ENCODE data around the gene ARHGEF3. TPM values are rescaled to one million over a fixed set of nuclear protein-coding genes. Genes with fewer than 3 reads are reported as not detected.

Gene ARHGEF3
- total RNA-seq, 6 experiments from 2014 or later = 1.0 to 2.9 (median 1.6) TPM

GRCh38 chr3:56775838-56776555 is 25.8 kb downstream of the ARHGEF3 start:
- Histone ChIP-seq H3K9me3 (no peaks in the 10 kb centered on the region), H3K4me3 (no peak overlapping the region), H3K27ac (no peak overlapping the region), H3K27me3 (peaks cover 0 to 2% of the 10 kb centered on the region in 2 donors), H3K36me3 (no peaks in the 10 kb centered on the region), H3K4me1 (no peaks in the 10 kb centered on the region)
- TF ChIP-seq CTCF (IDR thresholded peaks at IDR 0.05) = no peak
- TF ChIP-seq POLR2A (IDR thresholded peaks at IDR 0.05) = no peak
- no peak for DNase-seq
- intact Hi-C loops (cut with DNase I) = no loop called here
- peak; percentile 43 to 65 (median 47) for ATAC-seq
- WGBS (ENCODE audit: insufficient coverage, low coverage, low lambda C conversion rate, missing lambda C conversion rate) = 47% methylated on average over 7 of the region's 8 CpGs

DNA sequence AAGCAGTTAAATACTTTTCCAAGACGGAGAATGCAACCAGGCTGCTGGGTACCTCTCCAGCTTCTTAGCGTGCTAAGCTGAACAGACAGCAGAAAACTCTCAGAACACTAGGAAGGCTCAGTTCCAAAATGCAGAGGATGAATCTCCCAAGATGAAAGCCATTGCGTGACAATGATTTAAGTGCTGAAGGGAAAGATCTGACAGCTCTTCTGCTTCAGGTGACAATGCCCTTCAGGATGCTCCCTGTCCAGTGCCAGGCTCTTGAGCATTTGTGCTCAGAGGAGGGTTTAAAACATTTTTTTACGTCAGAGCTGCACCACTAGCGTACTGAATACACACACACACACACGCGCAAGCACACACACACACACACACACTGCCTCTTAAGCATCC is 26.3 kb downstream of the ARHGEF3 start:
- H3K27ac ChIP-seq = no peak overlapping the region
- 74% methylated on average over 7 of the region's 7 CpGs for WGBS (ENCODE audit: insufficient coverage, low coverage, low lambda C conversion rate, missing lambda C conversion rate)
- no peaks in the 10 kb centered on the region for H3K4me1 ChIP-seq
- H3K4me3 ChIP-seq = no peak overlapping the region
- DNase-seq (no peak), ATAC-seq (peak in 1 of 4 donors; percentile 11)
- no peaks in the 10 kb centered on the region for H3K36me3 ChIP-seq
- TF ChIP-seq POLR2A (IDR thresholded peaks at IDR 0.05) = no peak
- no peak for TF ChIP-seq CTCF (IDR thresholded peaks at IDR 0.05)
- no peaks in the 10 kb centered on the region for H3K9me3 ChIP-seq
- H3K27me3 ChIP-seq = peaks cover 0 to 1% of the 10 kb centered on the region in 2 donors
- intact Hi-C loops (cut with DNase I) = no loop called here

GRCh38 chr3:56773986-56774385 is 27.8 kb downstream of the ARHGEF3 start:
- H3K4me1 ChIP-seq = no peaks in the 10 kb centered on the region
- no peak overlapping the region for H3K27ac ChIP-seq
- H3K27me3 ChIP-seq = no peaks in the 10 kb centered on the region
- H3K36me3 ChIP-seq = no peaks in the 10 kb centered on the region
- intact Hi-C loops (cut with DNase I) = no loop called here
- DNase-seq = no peak
- ATAC-seq = no peak
- TF ChIP-seq POLR2A (IDR thresholded peaks at IDR 0.05) = no peak
- no peak for TF ChIP-seq CTCF (IDR thresholded peaks at IDR 0.05)
- H3K9me3 ChIP-seq = no peaks in the 10 kb centered on the region
- H3K4me3 ChIP-seq = no peak overlapping the region

- ATAC-seq = no peak
- WGBS (ENCODE audit: insufficient coverage, low coverage, low lambda C conversion rate, missing lambda C conversion rate) = 86% methylated on average over 14 of the region's 16 CpGs
- H3K9me3 ChIP-seq = no peaks in the 10 kb centered on the region
- intact Hi-C loops (cut with DNase I) = no loop called here
- H3K36me3 ChIP-seq = no peaks in the 10 kb centered on the region
- TF ChIP-seq CTCF (IDR thresholded peaks at IDR 0.05) (no peak), POLR2A (IDR thresholded peaks at IDR 0.05) (no peak)
- DNase-seq = no peak
- no peaks in the 10 kb centered on the region for H3K27me3 ChIP-seq
- no peaks in the 10 kb centered on the region for H3K4me1 ChIP-seq
- no peak overlapping the region for H3K4me3 ChIP-seq
- H3K27ac ChIP-seq = no peak overlapping the region
Observed at GRCh38 chr3:56772952-56773938, 28.5 kb downstream of the ARHGEF3 start.
